ENCODE results near the gene IREB2. TPM values are rescaled to one million over a fixed set of nuclear protein-coding genes. Genes with fewer than 3 reads are reported as not detected.

The IREB2 gene
- total and polyA plus RNA-seq, 2 of the 13 experiments (the other 11 are each of a cell fraction or from before 2014, with no cell fraction given) = 24.2 to 30.4 TPM

- Histone ChIP-seq H4K20me1 (ENCODE audit: insufficient read depth, low read length) (no peaks in the 10 kb centered on the region), H3K9ac (ENCODE audit: insufficient read depth, low read depth, low read length) (no peak overlapping the region), H3K4me3 (replicated peaks in 1 of 3; ENCODE audit: insufficient read depth in 1 of 3, low read depth in 2 of 3, low read length in 3 of 3) (no peak overlapping the region), H3K4me1 (ENCODE audit: insufficient read depth, low read length) (peaks cover 9% of the 10 kb centered on the region), H3K27ac (ENCODE audit: extremely low read length, insufficient read depth, low read length) (no peak overlapping the region), H3K4me2 (ENCODE audit: low read depth, low read length) (no peak overlapping the region), H2AFZ (ENCODE audit: low read length) (no peak overlapping the region), H3K79me2 (ENCODE audit: insufficient read depth, low read length) (no peaks in the 10 kb centered on the region), H3K27me3 (ENCODE audit: control insufficient read depth in 1 of 2, insufficient read depth in 2 of 2, low read length in 2 of 2) (peaks cover 1 to 5% of the 10 kb centered on the region in 2 experiments; a peak in 1 of 5 replicates), H3K36me3 (replicated peaks in 1 of 2; ENCODE audit: control insufficient read depth in 1 of 2, insufficient read depth in 2 of 2, low read length in 2 of 2) (no peaks in the 10 kb centered on the region), H3K9me3 (ENCODE audit: low read length) (no peaks in the 10 kb centered on the region)
- FAIRE-seq (no peak), DNase-seq (ENCODE audit: low spot score) (no peak), ATAC-seq (no peak)
- 26% methylated on average over 8 of the region's 9 CpGs for WGBS (ENCODE audit: low lambda C conversion rate)
- in situ Hi-C loops (cut with HindIII; ENCODE audit: extremely low pct_ligation_motif_present, low pct_unique_long_range_greater_than_20kb) (no loop called here), intact Hi-C loops (cut with micrococcal nuclease; ENCODE audit: unreplicated experiment) (no loop called here)
- CTCF ChIA-PET (ENCODE audit: low intra/inter-chr PET ratio, low total read pairs) = no interaction called here
- POLR2A ChIA-PET = no interaction called here
- BruUV-seq (replicated peaks) = no TSS peak
- no peak for TF ChIP-seq BCL3 (CRISPR knock-in tag; IDR thresholded peaks at IDR 0.05)
- TF ChIP-seq, protein P1, sequence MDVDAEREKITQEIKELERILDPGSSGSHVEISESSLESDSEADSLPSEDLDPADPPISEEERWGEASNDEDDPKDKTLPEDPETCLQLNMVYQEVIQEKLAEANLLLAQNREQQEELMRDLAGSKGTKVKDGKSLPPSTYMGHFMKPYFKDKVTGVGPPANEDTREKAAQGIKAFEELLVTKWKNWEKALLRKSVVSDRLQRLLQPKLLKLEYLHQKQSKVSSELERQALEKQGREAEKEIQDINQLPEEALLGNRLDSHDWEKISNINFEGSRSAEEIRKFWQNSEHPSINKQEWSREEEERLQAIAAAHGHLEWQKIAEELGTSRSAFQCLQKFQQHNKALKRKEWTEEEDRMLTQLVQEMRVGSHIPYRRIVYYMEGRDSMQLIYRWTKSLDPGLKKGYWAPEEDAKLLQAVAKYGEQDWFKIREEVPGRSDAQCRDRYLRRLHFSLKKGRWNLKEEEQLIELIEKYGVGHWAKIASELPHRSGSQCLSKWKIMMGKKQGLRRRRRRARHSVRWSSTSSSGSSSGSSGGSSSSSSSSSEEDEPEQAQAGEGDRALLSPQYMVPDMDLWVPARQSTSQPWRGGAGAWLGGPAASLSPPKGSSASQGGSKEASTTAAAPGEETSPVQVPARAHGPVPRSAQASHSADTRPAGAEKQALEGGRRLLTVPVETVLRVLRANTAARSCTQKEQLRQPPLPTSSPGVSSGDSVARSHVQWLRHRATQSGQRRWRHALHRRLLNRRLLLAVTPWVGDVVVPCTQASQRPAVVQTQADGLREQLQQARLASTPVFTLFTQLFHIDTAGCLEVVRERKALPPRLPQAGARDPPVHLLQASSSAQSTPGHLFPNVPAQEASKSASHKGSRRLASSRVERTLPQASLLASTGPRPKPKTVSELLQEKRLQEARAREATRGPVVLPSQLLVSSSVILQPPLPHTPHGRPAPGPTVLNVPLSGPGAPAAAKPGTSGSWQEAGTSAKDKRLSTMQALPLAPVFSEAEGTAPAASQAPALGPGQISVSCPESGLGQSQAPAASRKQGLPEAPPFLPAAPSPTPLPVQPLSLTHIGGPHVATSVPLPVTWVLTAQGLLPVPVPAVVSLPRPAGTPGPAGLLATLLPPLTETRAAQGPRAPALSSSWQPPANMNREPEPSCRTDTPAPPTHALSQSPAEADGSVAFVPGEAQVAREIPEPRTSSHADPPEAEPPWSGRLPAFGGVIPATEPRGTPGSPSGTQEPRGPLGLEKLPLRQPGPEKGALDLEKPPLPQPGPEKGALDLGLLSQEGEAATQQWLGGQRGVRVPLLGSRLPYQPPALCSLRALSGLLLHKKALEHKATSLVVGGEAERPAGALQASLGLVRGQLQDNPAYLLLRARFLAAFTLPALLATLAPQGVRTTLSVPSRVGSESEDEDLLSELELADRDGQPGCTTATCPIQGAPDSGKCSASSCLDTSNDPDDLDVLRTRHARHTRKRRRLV (CRISPR knock-in tag; IDR thresholded peaks at IDR 0.05) = no peak
- TF ChIP-seq ELF1 (CRISPR knock-in tag; IDR thresholded peaks at IDR 0.05) = no peak
- TF ChIP-seq BRD4 (CRISPR knock-in tag; IDR thresholded peaks at IDR 0.05) = no peak
- no peak for TF ChIP-seq MYC (CRISPR knock-in tag; IDR thresholded peaks at IDR 0.05; ENCODE audit: borderline replicate concordance)
- no peak for TF ChIP-seq ZSCAN21 (CRISPR knock-in tag; IDR thresholded peaks at IDR 0.05; ENCODE audit: borderline replicate concordance)
- TF ChIP-seq CREB1 (IDR thresholded peaks at IDR 0.05) = no peak
- TF ChIP-seq CREB1 (CRISPR knock-in tag; IDR thresholded peaks at IDR 0.05) = no peak
- TF ChIP-seq, protein P2, sequence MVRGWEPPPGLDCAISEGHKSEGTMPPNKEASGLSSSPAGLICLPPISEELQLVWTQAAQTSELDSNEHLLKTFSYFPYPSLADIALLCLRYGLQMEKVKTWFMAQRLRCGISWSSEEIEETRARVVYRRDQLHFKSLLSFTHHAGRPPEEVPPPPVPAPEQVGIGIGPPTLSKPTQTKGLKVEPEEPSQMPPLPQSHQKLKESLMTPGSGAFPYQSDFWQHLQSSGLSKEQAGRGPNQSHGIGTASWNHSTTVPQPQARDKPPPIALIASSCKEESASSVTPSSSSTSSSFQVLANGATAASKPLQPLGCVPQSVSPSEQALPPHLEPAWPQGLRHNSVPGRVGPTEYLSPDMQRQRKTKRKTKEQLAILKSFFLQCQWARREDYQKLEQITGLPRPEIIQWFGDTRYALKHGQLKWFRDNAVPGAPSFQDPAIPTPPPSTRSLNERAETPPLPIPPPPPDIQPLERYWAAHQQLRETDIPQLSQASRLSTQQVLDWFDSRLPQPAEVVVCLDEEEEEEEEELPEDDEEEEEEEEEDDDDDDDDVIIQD (CRISPR knock-in tag; IDR thresholded peaks at IDR 0.05; ENCODE audit: low read depth) = no peak
- TF ChIP-seq MTERF4 (CRISPR knock-in tag; IDR thresholded peaks at IDR 0.05) = no peak
Observed at GRCh38 chr15:78402061-78402610, 35.9 kb upstream of the IREB2 start.

Data from HepG2 (cell line).